Measurements from ENCODE around the gene WNT1. TPM values are rescaled to one million over a fixed set of nuclear protein-coding genes. Genes with fewer than 3 reads are reported as not detected.

Gene WNT1
- total and polyA plus RNA-seq, 4 donors = 0.09 to 0.20 (median 0.15) TPM; not detected in 1

DNA sequence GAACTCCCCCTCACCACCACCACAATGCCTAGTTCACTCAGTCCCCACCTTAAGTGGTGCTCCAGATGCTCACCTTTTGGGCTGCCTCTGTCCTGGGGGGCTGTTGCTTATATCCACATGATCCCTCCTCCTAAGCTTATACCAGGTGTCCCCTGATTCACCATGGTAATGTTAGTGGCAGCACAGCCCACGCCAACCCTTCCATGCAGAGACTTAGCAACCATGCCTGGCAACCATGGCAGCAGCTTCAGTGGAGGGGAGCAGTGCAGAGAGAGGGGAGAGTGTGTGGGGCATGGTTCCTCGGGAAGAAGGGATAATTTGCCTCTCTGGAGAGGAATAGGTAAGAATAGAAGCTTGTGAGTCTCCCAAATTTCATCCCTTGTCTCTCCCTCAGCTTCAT is 22.2 kb downstream of the WNT1 start:
- peaks cover 2 to 31% (median 8%) of the 10 kb centered on the region in 5 donors for H3K4me1 ChIP-seq (ENCODE audit: control insufficient read depth in 5 of 5, insufficient read depth in 5 of 5, low read length in 5 of 5)
- H3K9me3 ChIP-seq (ENCODE audit: control insufficient read depth in 4 of 4, insufficient read depth in 3 of 4, low read length in 3 of 4) = peaks cover 0 to 15% (median 0%) of the 10 kb centered on the region in 4 donors
- TF ChIP-seq, protein P1, sequence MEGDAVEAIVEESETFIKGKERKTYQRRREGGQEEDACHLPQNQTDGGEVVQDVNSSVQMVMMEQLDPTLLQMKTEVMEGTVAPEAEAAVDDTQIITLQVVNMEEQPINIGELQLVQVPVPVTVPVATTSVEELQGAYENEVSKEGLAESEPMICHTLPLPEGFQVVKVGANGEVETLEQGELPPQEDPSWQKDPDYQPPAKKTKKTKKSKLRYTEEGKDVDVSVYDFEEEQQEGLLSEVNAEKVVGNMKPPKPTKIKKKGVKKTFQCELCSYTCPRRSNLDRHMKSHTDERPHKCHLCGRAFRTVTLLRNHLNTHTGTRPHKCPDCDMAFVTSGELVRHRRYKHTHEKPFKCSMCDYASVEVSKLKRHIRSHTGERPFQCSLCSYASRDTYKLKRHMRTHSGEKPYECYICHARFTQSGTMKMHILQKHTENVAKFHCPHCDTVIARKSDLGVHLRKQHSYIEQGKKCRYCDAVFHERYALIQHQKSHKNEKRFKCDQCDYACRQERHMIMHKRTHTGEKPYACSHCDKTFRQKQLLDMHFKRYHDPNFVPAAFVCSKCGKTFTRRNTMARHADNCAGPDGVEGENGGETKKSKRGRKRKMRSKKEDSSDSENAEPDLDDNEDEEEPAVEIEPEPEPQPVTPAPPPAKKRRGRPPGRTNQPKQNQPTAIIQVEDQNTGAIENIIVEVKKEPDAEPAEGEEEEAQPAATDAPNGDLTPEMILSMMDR (IDR thresholded peaks at IDR 0.05; ENCODE audit: control extremely low read depth, extremely low read depth) = no peak
- H3K27me3 ChIP-seq (ENCODE audit: control insufficient read depth in 3 of 3, insufficient read depth in 3 of 3, low read length in 2 of 3) = peaks cover 17 to 34% (median 30%) of the 10 kb centered on the region in 3 donors
- peaks cover 20 to 35% (median 32%) of the 10 kb centered on the region in 4 donors for H3K36me3 ChIP-seq (ENCODE audit: control insufficient read depth in 4 of 4, insufficient read depth in 4 of 4, low read length in 4 of 4)
- DNase-seq (no peak), ATAC-seq (ENCODE audit: insufficient read depth, low FRiP score) (no peak)
- no peak overlapping the region for H3K4me3 ChIP-seq
- no peak overlapping the region for H3K27ac ChIP-seq (ENCODE audit: low read depth in 1 of 2, low read length in 1 of 2)
- WGBS, 2 donors = 94 to 98% methylated on average over 2 of the region's 2 CpGs
- H3K9ac ChIP-seq (ENCODE audit: insufficient read depth in 1 of 2, low read length in 2 of 2) = no peak overlapping the region

DNA sequence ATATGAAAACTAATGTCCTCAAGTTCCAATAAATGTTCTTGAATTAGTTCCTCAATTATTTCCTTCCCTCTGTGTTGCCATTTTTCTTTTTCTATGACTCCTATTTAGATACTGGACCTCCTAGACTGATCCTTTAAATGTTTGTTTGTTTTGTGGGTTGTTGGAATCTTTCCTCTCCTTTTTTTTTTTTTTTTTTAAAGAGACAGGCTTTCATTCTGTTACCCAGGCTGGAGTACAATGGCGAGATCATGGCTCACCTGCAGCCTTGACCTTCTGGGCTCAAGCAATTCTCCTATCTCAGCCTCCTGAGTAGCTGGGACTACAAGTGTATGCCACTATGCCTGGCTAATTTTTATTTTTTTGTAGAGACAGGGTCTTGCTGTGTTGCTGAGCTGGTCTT is 30.8 kb downstream of the WNT1 start:
- Histone ChIP-seq H3K36me3 (ENCODE audit: control insufficient read depth in 4 of 4, insufficient read depth in 4 of 4, low read length in 4 of 4) (peaks cover 12 to 31% (median 24%) of the 10 kb centered on the region in 4 donors), H3K4me1 (ENCODE audit: control insufficient read depth in 5 of 5, insufficient read depth in 5 of 5, low read length in 5 of 5) (no peaks in the 10 kb centered on the region), H3K9me3 (ENCODE audit: control insufficient read depth in 4 of 4, insufficient read depth in 3 of 4, low read length in 3 of 4) (no peaks in the 10 kb centered on the region), H3K9ac (ENCODE audit: insufficient read depth in 1 of 2, low read length in 2 of 2) (no peak overlapping the region), H3K4me3 (no peak overlapping the region), H3K27ac (ENCODE audit: low read depth in 1 of 2, low read length in 1 of 2) (no peak overlapping the region), H3K27me3 (ENCODE audit: control insufficient read depth in 3 of 3, insufficient read depth in 3 of 3, low read length in 2 of 3) (peaks cover 0 to 5% (median 0%) of the 10 kb centered on the region in 3 donors)
- no peak for DNase-seq
- TF ChIP-seq, protein P1 (IDR thresholded peaks at IDR 0.05; ENCODE audit: control extremely low read depth, extremely low read depth) = no peak
- ATAC-seq (ENCODE audit: insufficient read depth, low FRiP score) = no peak
- WGBS, 2 donors = 90 to 94% methylated on average over 1 of the region's 1 CpG

DNA sequence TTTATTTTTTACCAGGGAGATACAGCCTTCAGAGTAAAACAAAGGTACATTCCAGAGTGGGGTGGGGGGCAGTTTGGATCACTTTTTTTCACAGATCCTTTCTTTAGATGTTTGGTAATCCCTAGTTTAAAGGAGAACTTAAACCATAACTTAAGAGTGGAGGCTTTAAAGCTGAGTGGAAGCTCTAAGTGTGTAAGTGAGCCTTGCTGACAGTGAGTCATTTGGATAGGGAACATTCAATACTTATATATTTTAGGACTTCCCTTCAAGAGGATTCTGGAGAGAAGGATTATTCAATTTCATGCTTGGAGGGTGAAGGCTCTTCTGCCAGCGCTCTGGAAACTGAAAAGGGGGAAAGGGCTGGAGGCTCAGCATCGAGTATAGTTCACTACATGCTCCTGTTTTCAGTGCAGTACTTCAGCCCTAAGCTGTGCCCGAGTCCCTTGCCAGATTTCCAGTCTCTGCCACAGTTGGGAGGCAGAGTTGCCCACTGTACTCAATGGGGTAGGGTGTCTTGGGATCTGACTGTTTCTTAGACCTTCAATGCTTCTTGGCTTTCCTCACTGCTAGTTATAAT is 32.1 kb downstream of the WNT1 start:
- Histone ChIP-seq H3K9ac (ENCODE audit: insufficient read depth in 1 of 2, low read length in 2 of 2) (no peak overlapping the region), H3K27me3 (ENCODE audit: control insufficient read depth in 3 of 3, insufficient read depth in 3 of 3, low read length in 2 of 3) (no peaks in the 10 kb centered on the region), H3K27ac (ENCODE audit: low read depth in 1 of 2, low read length in 1 of 2) (no peak overlapping the region), H3K4me1 (ENCODE audit: control insufficient read depth in 5 of 5, insufficient read depth in 5 of 5, low read length in 5 of 5) (no peaks in the 10 kb centered on the region), H3K36me3 (ENCODE audit: control insufficient read depth in 4 of 4, insufficient read depth in 4 of 4, low read length in 4 of 4) (peaks cover 7 to 21% (median 14%) of the 10 kb centered on the region in 4 donors), H3K9me3 (ENCODE audit: control insufficient read depth in 4 of 4, insufficient read depth in 3 of 4, low read length in 3 of 4) (no peaks in the 10 kb centered on the region), H3K4me3 (no peak overlapping the region)
- ATAC-seq (ENCODE audit: insufficient read depth, low FRiP score) (no peak), DNase-seq (no peak)
- TF ChIP-seq, protein P1 (IDR thresholded peaks at IDR 0.05; ENCODE audit: control extremely low read depth, extremely low read depth) = no peak
- WGBS, 2 donors = 80 to 90% methylated on average over 3 of the region's 3 CpGs

DNA sequence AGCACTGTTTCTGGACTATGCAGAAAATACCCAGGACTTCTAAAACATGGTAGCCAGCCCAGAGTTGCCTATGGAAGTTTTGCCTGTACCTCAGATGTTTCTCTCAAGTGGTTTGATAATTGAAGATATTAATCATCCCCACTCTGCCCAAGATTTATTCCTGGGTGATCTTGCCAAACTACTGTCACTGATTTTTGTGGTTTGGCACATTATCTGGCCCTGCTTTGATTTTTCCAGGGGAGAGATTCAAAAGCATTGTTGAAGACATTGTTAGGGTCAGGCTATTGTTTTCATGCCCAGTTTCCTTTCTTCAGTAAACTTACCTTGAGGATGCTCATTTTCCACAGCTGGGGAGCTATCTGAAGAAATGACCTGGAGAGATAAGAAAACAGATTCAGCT is 34.6 kb downstream of the WNT1 start:
- no peak for ATAC-seq (ENCODE audit: insufficient read depth, low FRiP score)
- Histone ChIP-seq H3K9ac (ENCODE audit: insufficient read depth in 1 of 2, low read length in 2 of 2) (no peak overlapping the region), H3K4me1 (ENCODE audit: control insufficient read depth in 5 of 5, insufficient read depth in 5 of 5, low read length in 5 of 5) (peaks cover 0 to 7% (median 2%) of the 10 kb centered on the region in 5 donors), H3K4me3 (no peak overlapping the region), H3K27ac (ENCODE audit: low read depth in 1 of 2, low read length in 1 of 2) (no peak overlapping the region), H3K36me3 (ENCODE audit: control insufficient read depth in 4 of 4, insufficient read depth in 4 of 4, low read length in 4 of 4) (peaks cover 7 to 18% (median 11%) of the 10 kb centered on the region in 4 donors), H3K9me3 (ENCODE audit: control insufficient read depth in 4 of 4, insufficient read depth in 3 of 4, low read length in 3 of 4) (no peaks in the 10 kb centered on the region), H3K27me3 (ENCODE audit: control insufficient read depth in 3 of 3, insufficient read depth in 3 of 3, low read length in 2 of 3) (no peaks in the 10 kb centered on the region)
- DNase-seq = no peak
- TF ChIP-seq, protein P1 (IDR thresholded peaks at IDR 0.05; ENCODE audit: control extremely low read depth, extremely low read depth) = no peak
